HG02852 (cell line): Measurements from ENCODE around the gene GABPB2.
"Not testable (repeated sequence)": the region's sequence is repeated elsewhere in the genome, so short reads cannot be mapped to it uniquely, and the experiment has no call there.

Experiments used
- ATAC-seq: cut with Tn5 transposase; IDR thresholded peaks from one replicate; pipeline ENCODE4 v1.9.1; 2021; ENCODE audit warnings: mild to moderate bottlenecking, moderate library complexity; ENCODE audit not compliant: unreplicated experiment

The GABPB2 gene

GRCh38 chr1:151059109-151060006, 11.2 kb upstream of the GABPB2 start, which contains the start of gene CDC42SE1:
CDC42SE1 (minus strand) TSS chr1:151059622; CDS start chr1:151055730, 3,892 bp downstream.
- peak; percentile 79 for ATAC-seq

- ATAC-seq: no peak
Measured at GRCh38 chr1:151060007-151060656, 10.4 kb upstream of the GABPB2 start, which contains the start of gene MLLT11. MLLT11 (plus strand) TSS chr1:151060397; CDS start chr1:151067225, 6,828 bp downstream.

- ATAC-seq: no peak
Measured at GRCh38 chr1:151060657-151061421, 9.7 kb upstream of the GABPB2 start.

- no peak for ATAC-seq
Measured at GRCh38 chr1:151061704-151062103, 8.9 kb upstream of the GABPB2 start.

GRCh38 chr1:151062741-151063371, 7.7 kb upstream of the GABPB2 start:
- ATAC-seq: no peak

GRCh38 chr1:151065089-151065645, 5.4 kb upstream of the GABPB2 start:
- ATAC-seq: no peak

GRCh38 chr1:151067185-151067584, 3.4 kb upstream of the GABPB2 start:
- no peak for ATAC-seq

- ATAC-seq: no peak
Measured at GRCh38 chr1:151069103-151069486, 1.5 kb upstream of the GABPB2 start.

- no peak for ATAC-seq
Measured at GRCh38 chr1:151072224-151072623, 1.7 kb downstream of the GABPB2 start.

GRCh38 chr1:151085953-151086559, 15.5 kb downstream of the GABPB2 start:
- no peak for ATAC-seq

- not testable (repeated sequence) for ATAC-seq
Measured at GRCh38 chr1:151097426-151097825, 26.9 kb downstream of the GABPB2 start.

GRCh38 chr1:151098126-151098525, 27.6 kb downstream of the GABPB2 start:
- no peak for ATAC-seq

GRCh38 chr1:151104630-151105029, 34.1 kb downstream of the GABPB2 start:
- ATAC-seq: no peak

GRCh38 chr1:151106894-151107293, 36.3 kb downstream of the GABPB2 start:
- ATAC-seq: no peak

GRCh38 chr1:151108331-151108730, 37.8 kb downstream of the GABPB2 start:
- no peak for ATAC-seq

GRCh38 chr1:151113877-151114276, 43.3 kb downstream of the GABPB2 start:
- no peak for ATAC-seq

- ATAC-seq: no peak
Measured at GRCh38 chr1:151124763-151125403, 54.3 kb downstream of the GABPB2 start.

GRCh38 chr1:151128800-151129199, 58.2 kb downstream of the GABPB2 start:
- ATAC-seq: no peak

- ATAC-seq: peak; percentile 89
Measured at GRCh38 chr1:151130987-151131586, 60.5 kb downstream of the GABPB2 start.
